ENCODE results near the gene FAM81B.

GRCh38 chr5:95471942-95472341 is 80.8 kb downstream of the FAM81B start:
- TF ChIP-seq CTCF (IDR thresholded peaks at IDR 0.05) = no peak
- no peak for TF ChIP-seq POLR2A (IDR thresholded peaks at IDR 0.05)
